ENCODE results near the gene CAMK1.

DNA sequence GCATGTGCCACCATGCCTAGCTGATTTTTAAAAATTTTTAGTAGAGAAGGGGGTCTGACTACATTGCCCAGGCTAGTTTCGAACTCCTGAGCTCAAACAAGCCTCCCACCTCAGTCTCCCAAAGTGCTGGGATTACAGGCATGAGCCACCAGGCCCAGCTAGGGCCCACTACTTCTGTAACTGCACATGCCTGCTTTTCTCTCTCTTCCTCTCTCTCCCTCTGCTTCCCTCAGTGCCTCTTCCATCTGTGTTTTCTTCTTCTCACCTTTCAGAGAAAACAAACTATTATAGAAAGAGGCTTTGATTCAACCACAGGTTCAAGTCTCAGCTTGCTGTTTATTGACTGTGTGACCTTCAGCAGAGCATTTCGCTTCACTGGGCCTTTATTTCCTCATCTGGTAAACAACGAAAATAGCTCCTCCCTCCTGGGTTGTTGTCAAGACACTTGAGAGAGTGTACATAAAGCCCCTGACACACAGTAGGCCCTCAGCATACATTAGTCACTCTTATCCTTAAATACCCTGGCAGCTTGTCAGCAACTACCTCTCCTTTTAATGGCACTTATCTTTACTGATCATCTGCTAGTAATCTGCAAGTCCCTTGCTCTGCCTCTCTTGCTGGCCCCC lies 12.3 kb upstream of the CAMK1 start:
- no peak for TF ChIP-seq EGR1 (IDR thresholded peaks at IDR 0.05; ENCODE audit: low read depth)
- TF ChIP-seq, protein P1, sequence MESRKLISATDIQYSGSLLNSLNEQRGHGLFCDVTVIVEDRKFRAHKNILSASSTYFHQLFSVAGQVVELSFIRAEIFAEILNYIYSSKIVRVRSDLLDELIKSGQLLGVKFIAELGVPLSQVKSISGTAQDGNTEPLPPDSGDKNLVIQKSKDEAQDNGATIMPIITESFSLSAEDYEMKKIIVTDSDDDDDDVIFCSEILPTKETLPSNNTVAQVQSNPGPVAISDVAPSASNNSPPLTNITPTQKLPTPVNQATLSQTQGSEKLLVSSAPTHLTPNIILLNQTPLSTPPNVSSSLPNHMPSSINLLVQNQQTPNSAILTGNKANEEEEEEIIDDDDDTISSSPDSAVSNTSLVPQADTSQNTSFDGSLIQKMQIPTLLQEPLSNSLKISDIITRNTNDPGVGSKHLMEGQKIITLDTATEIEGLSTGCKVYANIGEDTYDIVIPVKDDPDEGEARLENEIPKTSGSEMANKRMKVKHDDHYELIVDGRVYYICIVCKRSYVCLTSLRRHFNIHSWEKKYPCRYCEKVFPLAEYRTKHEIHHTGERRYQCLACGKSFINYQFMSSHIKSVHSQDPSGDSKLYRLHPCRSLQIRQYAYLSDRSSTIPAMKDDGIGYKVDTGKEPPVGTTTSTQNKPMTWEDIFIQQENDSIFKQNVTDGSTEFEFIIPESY (IDR thresholded peaks at IDR 0.05; ENCODE audit: extremely low read depth, insufficient replicate concordance, low read length): no peak
- TF ChIP-seq MAX (IDR thresholded peaks at IDR 0.05): no peak
- TF ChIP-seq CEBPB (IDR thresholded peaks at IDR 0.05; ENCODE audit: low read depth): no peak
- no peak for TF ChIP-seq CTCF (IDR thresholded peaks at IDR 0.05 in 2 of 3, conservative IDR thresholded peaks at IDR 0.05 in 1 of 3; ENCODE audit: borderline replicate concordance in 1 of 3, insufficient read depth in 1 of 3, low read depth in 2 of 3, low read length in 2 of 3)
- TF ChIP-seq, protein P2, sequence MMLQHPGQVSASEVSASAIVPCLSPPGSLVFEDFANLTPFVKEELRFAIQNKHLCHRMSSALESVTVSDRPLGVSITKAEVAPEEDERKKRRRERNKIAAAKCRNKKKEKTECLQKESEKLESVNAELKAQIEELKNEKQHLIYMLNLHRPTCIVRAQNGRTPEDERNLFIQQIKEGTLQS (IDR thresholded peaks at IDR 0.05): no peak
- no peak for TF ChIP-seq REST (IDR thresholded peaks at IDR 0.05; ENCODE audit: low read depth)
- no peak for TF ChIP-seq POLR2A (IDR thresholded peaks at IDR 0.05; ENCODE audit: borderline replicate concordance, extremely low read depth, insufficient read depth, insufficient read length)
- no peak for TF ChIP-seq TCF7L2 (IDR thresholded peaks at IDR 0.05; ENCODE audit: borderline replicate concordance, extremely low read depth, insufficient read depth, insufficient read length)
- TF ChIP-seq YY1 (IDR thresholded peaks at IDR 0.05; ENCODE audit: extremely low read depth, insufficient replicate concordance, low read depth, low read length): no peak
